Measurements from ENCODE around the gene RBM44. TPM values are rescaled to one million over a fixed set of nuclear protein-coding genes. Genes with fewer than 3 reads are reported as not detected.
"Not testable (repeated sequence)": the region's sequence is repeated elsewhere in the genome, so short reads cannot be mapped to it uniquely, and the experiment has no call there.

Gene RBM44, protein sequence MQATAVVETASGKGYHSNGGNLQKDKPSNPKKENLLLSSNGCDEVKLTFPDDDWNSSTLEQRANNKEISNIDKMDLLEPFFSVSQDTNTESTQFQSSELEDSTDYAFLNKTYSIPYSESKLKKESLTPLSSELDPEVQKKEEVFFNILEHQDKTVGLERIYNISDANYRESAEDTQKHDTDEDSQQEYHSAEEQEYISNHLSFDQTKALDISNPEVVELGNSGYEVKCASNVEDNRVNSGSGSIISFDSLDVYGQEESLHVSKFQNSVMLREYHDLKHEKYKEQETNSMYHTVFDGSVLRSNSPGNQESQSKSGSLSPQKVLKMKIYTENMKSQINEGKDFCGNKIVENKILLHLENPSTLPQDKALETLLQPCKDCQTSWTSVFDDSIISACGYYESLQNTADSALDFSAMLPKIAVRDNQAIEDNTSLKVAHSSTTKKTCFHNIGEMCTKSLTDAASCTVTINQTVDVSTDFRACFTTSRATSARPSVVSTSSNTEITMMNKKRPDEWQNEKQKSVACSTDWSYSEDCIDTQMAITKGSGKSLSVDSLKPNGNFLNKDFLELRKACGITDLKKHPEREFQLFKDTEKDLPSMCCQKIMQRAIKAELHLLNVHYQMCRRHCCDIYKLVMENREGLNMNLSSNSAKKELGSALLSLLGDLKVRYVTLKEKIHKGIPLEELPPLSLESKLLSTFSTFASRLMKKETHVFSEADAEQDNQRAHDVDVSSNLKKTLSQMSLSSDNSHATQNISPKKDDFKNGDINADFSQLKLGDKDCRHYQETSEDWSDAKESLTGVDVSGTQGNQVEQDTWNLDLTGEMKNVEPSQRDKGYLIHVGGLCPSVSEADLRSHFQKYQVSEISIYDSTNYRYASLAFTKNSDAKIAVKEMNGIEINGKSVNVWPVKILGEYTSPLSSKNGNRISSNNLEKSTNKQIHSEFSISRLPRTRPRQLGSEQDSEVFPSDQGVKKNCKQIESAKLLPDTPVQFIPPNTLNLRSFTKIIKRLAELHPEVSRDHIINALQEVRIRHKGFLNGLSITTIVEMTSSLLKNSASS
- 0.60 to 0.72 TPM (median 0.69 TPM) in 3 replicates for total RNA-seq

DNA sequence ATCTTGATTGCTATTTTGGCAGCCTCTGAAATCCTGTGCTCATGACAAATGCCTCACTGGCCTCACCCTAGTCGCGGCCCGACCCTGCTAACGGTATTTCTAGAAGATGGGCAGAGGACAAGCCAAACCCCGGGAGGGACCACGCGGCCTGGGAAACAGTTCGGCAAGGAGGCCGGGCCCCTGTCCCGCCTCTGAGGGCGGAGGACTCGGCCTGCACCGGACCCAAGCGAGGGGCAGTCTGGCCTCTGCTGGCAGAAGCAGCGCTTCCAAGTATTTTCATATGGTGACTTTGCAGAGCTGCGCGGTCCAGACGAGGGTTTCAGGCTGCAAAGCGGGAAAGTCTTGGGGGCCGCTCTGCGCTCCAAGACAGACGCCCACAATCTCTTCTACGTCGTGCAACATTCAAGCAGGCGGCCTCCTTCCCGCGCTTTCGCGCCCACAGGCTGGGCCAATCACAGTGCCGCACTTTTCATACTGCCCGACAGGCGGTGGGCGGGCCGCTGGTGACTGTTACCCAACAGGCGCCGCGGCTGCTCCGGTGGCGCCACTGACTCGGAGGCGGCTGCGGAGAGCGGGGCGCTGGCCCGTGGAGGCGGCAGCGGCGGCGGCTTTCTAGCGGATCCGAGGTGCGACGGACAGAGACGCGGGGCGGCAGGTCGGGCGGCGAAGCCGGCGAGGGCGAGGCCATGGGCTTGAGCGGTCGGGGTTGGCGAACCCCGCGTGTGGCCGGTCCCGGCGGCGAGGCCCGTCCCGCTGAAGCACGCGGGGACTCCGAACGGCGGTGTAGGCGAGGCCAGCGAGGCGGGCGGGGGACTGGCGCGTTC lies at the start of gene RBM44:
TSS of gene RBM44 (plus strand) at position 544 of the 824 bp plus-strand sequence. CDS start 14,831 bp downstream, outside the sequence.
- H3K27me3 Mint-ChIP-seq (ENCODE audit: low read depth), result no peaks in the 10 kb centered on the region
- H3K36me3 Mint-ChIP-seq, result peaks cover 7% of the 10 kb centered on the region
- no peaks in the 10 kb centered on the region for H3K4me1 Mint-ChIP-seq
- TF ChIP-seq, protein P1, sequence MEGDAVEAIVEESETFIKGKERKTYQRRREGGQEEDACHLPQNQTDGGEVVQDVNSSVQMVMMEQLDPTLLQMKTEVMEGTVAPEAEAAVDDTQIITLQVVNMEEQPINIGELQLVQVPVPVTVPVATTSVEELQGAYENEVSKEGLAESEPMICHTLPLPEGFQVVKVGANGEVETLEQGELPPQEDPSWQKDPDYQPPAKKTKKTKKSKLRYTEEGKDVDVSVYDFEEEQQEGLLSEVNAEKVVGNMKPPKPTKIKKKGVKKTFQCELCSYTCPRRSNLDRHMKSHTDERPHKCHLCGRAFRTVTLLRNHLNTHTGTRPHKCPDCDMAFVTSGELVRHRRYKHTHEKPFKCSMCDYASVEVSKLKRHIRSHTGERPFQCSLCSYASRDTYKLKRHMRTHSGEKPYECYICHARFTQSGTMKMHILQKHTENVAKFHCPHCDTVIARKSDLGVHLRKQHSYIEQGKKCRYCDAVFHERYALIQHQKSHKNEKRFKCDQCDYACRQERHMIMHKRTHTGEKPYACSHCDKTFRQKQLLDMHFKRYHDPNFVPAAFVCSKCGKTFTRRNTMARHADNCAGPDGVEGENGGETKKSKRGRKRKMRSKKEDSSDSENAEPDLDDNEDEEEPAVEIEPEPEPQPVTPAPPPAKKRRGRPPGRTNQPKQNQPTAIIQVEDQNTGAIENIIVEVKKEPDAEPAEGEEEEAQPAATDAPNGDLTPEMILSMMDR (IDR thresholded peaks at IDR 0.05; ENCODE audit: unreplicated experiment), result no peak
- H3K27ac Mint-ChIP-seq, result no peak within 1 kb of the TSS
- no peak for DNase-seq (ENCODE audit: low spot score in 2 of 2, unreplicated experiment in 2 of 2)
- no peak within 1 kb of the TSS for H3K4me3 Mint-ChIP-seq
- peaks cover 12% of the 10 kb centered on the region for H3K9me3 Mint-ChIP-seq

DNA sequence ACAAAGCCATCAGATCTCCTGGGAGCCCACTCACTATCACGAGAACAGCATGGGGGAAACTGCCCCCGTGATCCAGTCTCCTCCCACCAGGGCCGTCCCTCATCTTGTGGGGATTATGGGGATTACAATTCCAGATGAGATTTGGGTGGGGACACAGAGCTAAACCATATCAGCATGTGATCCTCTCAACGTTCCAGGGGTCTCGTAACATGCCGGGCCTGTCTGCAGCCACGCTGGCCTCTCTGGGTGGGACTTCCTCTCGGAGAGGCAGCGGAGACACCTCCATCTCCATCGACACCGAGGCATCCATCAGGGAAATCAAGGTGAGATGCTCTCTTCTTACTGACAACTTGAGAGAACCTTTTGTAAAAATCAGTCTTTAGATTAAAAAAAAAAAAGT lies 49.6 kb upstream of the RBM44 start:
- no peak overlapping the region for H3K27ac Mint-ChIP-seq
- peaks cover 6% of the 10 kb centered on the region for H3K4me1 Mint-ChIP-seq
- H3K27me3 Mint-ChIP-seq (ENCODE audit: low read depth), result no peaks in the 10 kb centered on the region
- TF ChIP-seq, protein P1 (IDR thresholded peaks at IDR 0.05; ENCODE audit: unreplicated experiment), result no peak
- no peaks in the 10 kb centered on the region for H3K9me3 Mint-ChIP-seq
- H3K36me3 Mint-ChIP-seq, result peaks cover 31% of the 10 kb centered on the region
- no peak for DNase-seq (ENCODE audit: low spot score in 2 of 2, unreplicated experiment in 2 of 2)
- H3K4me3 Mint-ChIP-seq, result no peak overlapping the region

DNA sequence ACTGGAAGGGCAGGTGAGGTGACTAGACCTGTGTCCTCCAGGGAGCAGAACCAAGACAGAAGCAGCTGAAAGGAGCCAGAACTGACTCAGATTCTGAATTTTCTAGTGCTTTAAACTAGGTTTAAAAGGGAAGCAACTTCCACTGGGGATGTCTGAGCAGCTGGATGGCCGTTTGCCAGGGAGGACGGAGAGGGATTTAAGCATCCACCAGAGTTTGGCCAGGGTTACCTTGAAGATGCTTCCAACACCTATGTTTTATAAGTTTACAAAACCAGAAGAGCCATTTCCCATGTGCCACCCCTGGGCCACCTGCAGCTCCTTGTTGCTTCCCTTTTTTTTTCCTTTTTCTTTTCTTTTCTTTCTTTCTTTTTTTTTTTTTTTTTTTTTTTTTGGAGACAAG lies 48.6 kb upstream of the RBM44 start:
- Mint-ChIP-seq H3K4me3 (no peak overlapping the region), H3K27ac (no peak overlapping the region), H3K4me1 (peaks cover 11% of the 10 kb centered on the region), H3K9me3 (no peaks in the 10 kb centered on the region), H3K27me3 (ENCODE audit: low read depth) (no peaks in the 10 kb centered on the region), H3K36me3 (peaks cover 35% of the 10 kb centered on the region)
- TF ChIP-seq, protein P1 (IDR thresholded peaks at IDR 0.05; ENCODE audit: unreplicated experiment), result no peak
- no peak for DNase-seq (ENCODE audit: low spot score in 2 of 2, unreplicated experiment in 2 of 2)

DNA sequence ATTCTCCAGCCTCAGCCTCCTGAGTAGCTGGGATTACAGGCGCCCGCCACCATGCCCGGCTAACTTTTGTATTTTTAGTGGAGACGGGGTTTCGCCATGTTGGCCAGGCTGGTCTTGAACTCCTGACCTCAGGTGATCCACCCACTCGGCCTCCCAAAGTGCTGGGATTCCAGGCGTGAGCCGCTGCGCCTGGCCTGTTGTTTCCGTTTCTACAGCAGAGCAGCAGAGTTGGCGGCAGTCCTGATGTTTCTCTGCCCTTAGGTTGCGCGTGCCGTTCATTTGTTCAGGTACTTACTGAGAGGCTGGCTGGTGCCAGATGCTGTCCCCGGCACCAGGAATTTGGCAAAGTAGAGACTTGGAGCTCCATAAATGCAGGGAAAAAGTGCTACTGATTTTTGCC lies 48.1 kb upstream of the RBM44 start:
- H3K36me3 Mint-ChIP-seq, result peaks cover 37% of the 10 kb centered on the region

DNA sequence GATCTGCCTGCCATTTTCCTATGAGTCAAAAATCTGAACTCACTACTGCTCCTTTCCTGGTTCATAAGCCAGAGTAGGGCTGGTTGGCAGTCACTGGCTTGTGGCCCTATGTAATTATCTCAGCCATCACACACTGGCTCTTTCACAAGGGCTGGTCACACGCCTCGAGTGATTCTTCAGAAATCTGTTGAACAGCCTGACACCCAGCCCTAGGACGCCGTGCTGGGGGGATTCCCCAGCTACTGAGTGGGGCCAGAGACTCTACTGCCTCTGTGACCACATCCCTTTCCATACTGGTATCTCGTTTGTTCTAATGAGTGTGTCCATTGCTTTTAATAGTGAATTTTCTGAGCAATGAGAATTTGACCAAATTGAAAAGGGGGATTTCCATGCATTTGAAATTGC lies 45.8 kb upstream of the RBM44 start:
- peaks cover 49% of the 10 kb centered on the region for H3K36me3 Mint-ChIP-seq
- no peak overlapping the region for H3K27ac Mint-ChIP-seq
- TF ChIP-seq, protein P1 (IDR thresholded peaks at IDR 0.05; ENCODE audit: unreplicated experiment), result no peak
- H3K9me3 Mint-ChIP-seq, result no peaks in the 10 kb centered on the region
- H3K27me3 Mint-ChIP-seq (ENCODE audit: low read depth), result no peaks in the 10 kb centered on the region
- H3K4me3 Mint-ChIP-seq, result no peak overlapping the region
- peaks cover 9% of the 10 kb centered on the region for H3K4me1 Mint-ChIP-seq
- DNase-seq (ENCODE audit: low spot score in 2 of 2, unreplicated experiment in 2 of 2), result no peak

More for the DNA sequence above, 48.1 kb upstream of the RBM44 start:
- not testable (repeated sequence) for H3K27ac Mint-ChIP-seq; H3K4me3 Mint-ChIP-seq; H3K9me3 Mint-ChIP-seq; DNase-seq (ENCODE audit: low spot score in 2 of 2, unreplicated experiment in 2 of 2); H3K4me1 Mint-ChIP-seq; H3K27me3 Mint-ChIP-seq (ENCODE audit: low read depth)
